Nephron progenitor cell (in vitro differentiated cells): ENCODE measurements around the gene TLR5.

ENCODE experiments used
- DNase-seq: peaks from one replicate; pipeline ENCODE4 v3.0.0; 2021
- H3K27ac Mint-ChIP-seq: 2 replicates; pipeline ENCODE4 v1.8.0; 2021; ENCODE audit warnings: mild to moderate bottlenecking, moderate library complexity, mixed read lengths
- H3K27me3 Mint-ChIP-seq: 2 replicates; pipeline ENCODE4 v1.8.0; 2021; ENCODE audit warnings: mild to moderate bottlenecking, low read depth, mixed read lengths; ENCODE audit not compliant: poor library complexity
- H3K36me3 Mint-ChIP-seq: 2 replicates; pipeline ENCODE4 v1.8.0; 2021; ENCODE audit warnings: low read depth, mixed read lengths
- H3K4me1 Mint-ChIP-seq: 2 replicates; pipeline ENCODE4 v1.8.0; 2021; ENCODE audit warnings: mixed read lengths
- H3K4me3 Mint-ChIP-seq: 2 replicates; pipeline ENCODE4 v1.8.0; 2021; ENCODE audit warnings: mild to moderate bottlenecking, moderate library complexity, mixed read lengths
- H3K9me3 Mint-ChIP-seq: 2 replicates; pipeline ENCODE4 v1.8.0; 2021; ENCODE audit warnings: mild to moderate bottlenecking, moderate library complexity, mixed read lengths
- CTCF ChIP-seq: fragments of 200-600 bp; sonication (generic); IDR thresholded peaks from 2 replicates; pipeline ENCODE4 v1.5.0; 2021; ENCODE audit warnings: antibody characterized with exemption

Gene TLR5

GRCh38 chr1:223142795-223143536 lies at the start of gene TLR5:
TSS of gene TLR5 (minus strand) at chr1:223143248. CDS start at chr1:223113031, 30,217 bp downstream.
- DNase-seq, result peak; percentile 92
- Mint-ChIP-seq H3K27ac (no peak within 1 kb of the TSS), H3K4me3 (peak within 1 kb of the TSS; percentile 74), H3K27me3 (peaks cover 19% of the 10 kb centered on the region), H3K4me1 (peaks cover 24% of the 10 kb centered on the region), H3K9me3 (peaks cover 13% of the 10 kb centered on the region), H3K36me3 (no peaks in the 10 kb centered on the region)
- TF ChIP-seq CTCF, result peak; percentile 56

GRCh38 chr1:223189903-223190724 lies 47.1 kb upstream of the TLR5 start:
- peaks cover 25% of the 10 kb centered on the region for H3K27me3 Mint-ChIP-seq
- no peak overlapping the region for H3K4me3 Mint-ChIP-seq
- no peak for DNase-seq
- H3K9me3 Mint-ChIP-seq, result no peaks in the 10 kb centered on the region
- no peaks in the 10 kb centered on the region for H3K36me3 Mint-ChIP-seq
- TF ChIP-seq CTCF, result no peak
- peaks cover 19% of the 10 kb centered on the region for H3K4me1 Mint-ChIP-seq
- H3K27ac Mint-ChIP-seq, result no peak overlapping the region

- Mint-ChIP-seq H3K4me1 (peaks cover 15% of the 10 kb centered on the region), H3K27ac (no peak overlapping the region), H3K4me3 (no peak overlapping the region), H3K36me3 (no peaks in the 10 kb centered on the region), H3K9me3 (no peaks in the 10 kb centered on the region), H3K27me3 (peaks cover 30% of the 10 kb centered on the region)
- DNase-seq, result no peak
- TF ChIP-seq CTCF, result no peak
Measured at GRCh38 chr1:223189525-223189902, 46.5 kb upstream of the TLR5 start.

- Mint-ChIP-seq H3K4me1 (peaks cover 15% of the 10 kb centered on the region), H3K27ac (no peak overlapping the region), H3K4me3 (no peak overlapping the region), H3K36me3 (no peaks in the 10 kb centered on the region), H3K27me3 (peaks cover 36% of the 10 kb centered on the region), H3K9me3 (no peaks in the 10 kb centered on the region)
- no peak for DNase-seq
- TF ChIP-seq CTCF, result no peak
Measured at GRCh38 chr1:223188618-223189356, 45.7 kb upstream of the TLR5 start.

GRCh38 chr1:223186800-223187199 lies 43.8 kb upstream of the TLR5 start:
- Mint-ChIP-seq H3K4me1 (peaks cover 7% of the 10 kb centered on the region), H3K27ac (no peak overlapping the region), H3K9me3 (no peaks in the 10 kb centered on the region), H3K27me3 (peaks cover 41% of the 10 kb centered on the region), H3K4me3 (no peak overlapping the region), H3K36me3 (no peaks in the 10 kb centered on the region)
- DNase-seq, result no peak
- TF ChIP-seq CTCF, result no peak
